ENCODE data around the gene ATRN. TPM values are rescaled to one million over a fixed set of nuclear protein-coding genes. Genes with fewer than 3 reads are reported as not detected.

The ATRN gene
- total RNA-seq, 3 donors from 2014 or later (not counting 1 experiment from before 2014, with no cell fraction given): 16.1 to 21.8 (median 19.3) TPM

GRCh38 chr20:3628502-3629314 lies 157.9 kb downstream of the ATRN start:
- Mint-ChIP-seq H3K27me3 (ENCODE audit: low read depth in 2 of 2) (no peaks in the 10 kb centered on the region), H3K4me1 (no peaks in the 10 kb centered on the region), H3K4me3 (no peak overlapping the region), H3K9me3 (no peaks in the 10 kb centered on the region), H3K27ac (no peak overlapping the region), H3K36me3 (peaks cover 15% of the 10 kb centered on the region)
- ATAC-seq (no peak), DNase-seq (no peak)
- WGBS (ENCODE audit: insufficient coverage): 88% methylated on average over 13 of the region's 16 CpGs
- peaks cover 2% of the 10 kb centered on the region for H3K36me3 ChIP-seq (ENCODE audit: control insufficient read depth, insufficient read depth, low read length)
- H3K4me1 ChIP-seq (ENCODE audit: control insufficient read depth, insufficient read depth, low read length): no peaks in the 10 kb centered on the region
- H3K9me3 ChIP-seq (ENCODE audit: control insufficient read depth, insufficient read depth, low read length): no peaks in the 10 kb centered on the region
- no peak overlapping the region for H3K27ac ChIP-seq (ENCODE audit: low read length)
- H3K27me3 ChIP-seq (ENCODE audit: control insufficient read depth, insufficient read depth, low read length): no peaks in the 10 kb centered on the region
- TF ChIP-seq CTCF (IDR thresholded peaks at IDR 0.05): no peak
- no peak overlapping the region for H3K4me3 ChIP-seq (ENCODE audit: low read length)
- intact Hi-C loops (cut with micrococcal nuclease): no loop called here

GRCh38 chr20:3629893-3630292 lies 159.1 kb downstream of the ATRN start:
- Mint-ChIP-seq H3K4me3 (no peak overlapping the region), H3K27me3 (ENCODE audit: low read depth in 2 of 2) (no peaks in the 10 kb centered on the region), H3K4me1 (no peaks in the 10 kb centered on the region), H3K27ac (no peak overlapping the region), H3K9me3 (no peaks in the 10 kb centered on the region), H3K36me3 (peaks cover 15% of the 10 kb centered on the region)
- H3K4me1 ChIP-seq (ENCODE audit: control insufficient read depth, insufficient read depth, low read length): no peaks in the 10 kb centered on the region
- no peak overlapping the region for H3K27ac ChIP-seq (ENCODE audit: low read length)
- peaks cover 4% of the 10 kb centered on the region for H3K36me3 ChIP-seq (ENCODE audit: control insufficient read depth, insufficient read depth, low read length)
- 100% methylated on average over 1 of the region's 2 CpGs for WGBS (ENCODE audit: insufficient coverage)
- H3K27me3 ChIP-seq (ENCODE audit: control insufficient read depth, insufficient read depth, low read length): no peaks in the 10 kb centered on the region
- no peak for TF ChIP-seq CTCF (IDR thresholded peaks at IDR 0.05)
- DNase-seq (no peak), ATAC-seq (no peak)
- H3K9me3 ChIP-seq (ENCODE audit: control insufficient read depth, insufficient read depth, low read length): no peaks in the 10 kb centered on the region
- intact Hi-C loops (cut with micrococcal nuclease): no loop called here
- H3K4me3 ChIP-seq (ENCODE audit: low read length): no peak overlapping the region

- DNase-seq: no peak
- Mint-ChIP-seq H3K4me1 (no peaks in the 10 kb centered on the region), H3K4me3 (no peak overlapping the region), H3K9me3 (no peaks in the 10 kb centered on the region), H3K27ac (no peak overlapping the region), H3K36me3 (peaks cover 15% of the 10 kb centered on the region), H3K27me3 (ENCODE audit: low read depth in 2 of 2) (no peaks in the 10 kb centered on the region)
- TF ChIP-seq CTCF (IDR thresholded peaks at IDR 0.05): no peak
- Histone ChIP-seq H3K27ac (ENCODE audit: low read length) (no peak overlapping the region), H3K27me3 (ENCODE audit: control insufficient read depth, insufficient read depth, low read length) (no peaks in the 10 kb centered on the region), H3K36me3 (ENCODE audit: control insufficient read depth, insufficient read depth, low read length) (peaks cover 4% of the 10 kb centered on the region), H3K9me3 (ENCODE audit: control insufficient read depth, insufficient read depth, low read length) (no peaks in the 10 kb centered on the region), H3K4me1 (ENCODE audit: control insufficient read depth, insufficient read depth, low read length) (no peaks in the 10 kb centered on the region), H3K4me3 (ENCODE audit: low read length) (no peak overlapping the region)
- ATAC-seq: no peak
- intact Hi-C loops (cut with micrococcal nuclease): no loop called here
- 95% methylated on average over 7 of the region's 8 CpGs for WGBS (ENCODE audit: insufficient coverage)
Observed at GRCh38 chr20:3630429-3630828, 159.6 kb downstream of the ATRN start.

GRCh38 chr20:3631534-3631933 lies 160.7 kb downstream of the ATRN start:
- Histone ChIP-seq H3K36me3 (ENCODE audit: control insufficient read depth, insufficient read depth, low read length) (peaks cover 2% of the 10 kb centered on the region), H3K9me3 (ENCODE audit: control insufficient read depth, insufficient read depth, low read length) (no peaks in the 10 kb centered on the region), H3K27ac (ENCODE audit: low read length) (no peak overlapping the region), H3K27me3 (ENCODE audit: control insufficient read depth, insufficient read depth, low read length) (no peaks in the 10 kb centered on the region), H3K4me1 (ENCODE audit: control insufficient read depth, insufficient read depth, low read length) (no peaks in the 10 kb centered on the region), H3K4me3 (ENCODE audit: low read length) (no peak overlapping the region)
- no peak for ATAC-seq
- intact Hi-C loops (cut with micrococcal nuclease): no loop called here
- no peaks in the 10 kb centered on the region for H3K9me3 Mint-ChIP-seq
- no peak overlapping the region for H3K4me3 Mint-ChIP-seq
- no peaks in the 10 kb centered on the region for H3K4me1 Mint-ChIP-seq
- TF ChIP-seq CTCF (IDR thresholded peaks at IDR 0.05): no peak
- no peaks in the 10 kb centered on the region for H3K27me3 Mint-ChIP-seq (ENCODE audit: low read depth in 2 of 2)
- no peak overlapping the region for H3K27ac Mint-ChIP-seq
- peaks cover 15% of the 10 kb centered on the region for H3K36me3 Mint-ChIP-seq
- no peak for DNase-seq
- 100% methylated on average over 5 of the region's 5 CpGs for WGBS (ENCODE audit: insufficient coverage)
